Measurements from ENCODE around the gene PRKAR2B.

Gene PRKAR2B

GRCh38 chr7:107070710-107071109, 26.2 kb downstream of the PRKAR2B start:
- Histone ChIP-seq H3K36me3 (replicated peaks; ENCODE audit: low read depth, low read length) (no peaks in the 10 kb centered on the region), H3K4me2 (ENCODE audit: low read length) (no peak overlapping the region), H3K9me3 (ENCODE audit: insufficient read depth, low read length) (no peaks in the 10 kb centered on the region), H4K20me1 (ENCODE audit: insufficient read depth, low read length) (no peaks in the 10 kb centered on the region), H3K27ac (ENCODE audit: low read length) (no peak overlapping the region), H3K9ac (ENCODE audit: low read length) (no peak overlapping the region), H3K79me2 (ENCODE audit: low read length) (peaks cover 4% of the 10 kb centered on the region), H3K27me3 (ENCODE audit: low read depth, low read length) (no peaks in the 10 kb centered on the region), H3K4me1 (ENCODE audit: low read length) (peaks cover 27% of the 10 kb centered on the region), H3K4me3 (ENCODE audit: low read length) (no peak overlapping the region), H2AFZ (ENCODE audit: low read depth, low read length) (no peak overlapping the region)
- TF ChIP-seq CTCF (IDR thresholded peaks at IDR 0.05; ENCODE audit: low read depth, low read length) (no peak), EZH2phosphoT487 (IDR thresholded peaks at IDR 0.05; ENCODE audit: low read depth) (no peak)

- no peak overlapping the region for H2AFZ ChIP-seq (ENCODE audit: low read depth, low read length)
- no peaks in the 10 kb centered on the region for H4K20me1 ChIP-seq (ENCODE audit: insufficient read depth, low read length)
- no peak for TF ChIP-seq EZH2phosphoT487 (IDR thresholded peaks at IDR 0.05; ENCODE audit: low read depth)
- H3K79me2 ChIP-seq (ENCODE audit: low read length), result peaks cover 3% of the 10 kb centered on the region; the same call in 1 of the 2 replicates
- no peaks in the 10 kb centered on the region for H3K27me3 ChIP-seq (ENCODE audit: low read depth, low read length)
- peaks cover 27% of the 10 kb centered on the region for H3K4me1 ChIP-seq (ENCODE audit: low read length)
- no peaks in the 10 kb centered on the region for H3K36me3 ChIP-seq (replicated peaks; ENCODE audit: low read depth, low read length)
- no peak overlapping the region for H3K27ac ChIP-seq (ENCODE audit: low read length)
- H3K4me2 ChIP-seq (ENCODE audit: low read length), result no peak overlapping the region
- no peaks in the 10 kb centered on the region for H3K9me3 ChIP-seq (ENCODE audit: insufficient read depth, low read length)
- no peak overlapping the region for H3K4me3 ChIP-seq (ENCODE audit: low read length)
- no peak overlapping the region for H3K9ac ChIP-seq (ENCODE audit: low read length)
Measured at GRCh38 chr7:107071129-107071528, 26.6 kb downstream of the PRKAR2B start.

- H3K27me3 ChIP-seq (ENCODE audit: low read depth, low read length), result no peaks in the 10 kb centered on the region
- no peaks in the 10 kb centered on the region for H3K36me3 ChIP-seq (replicated peaks; ENCODE audit: low read depth, low read length)
- TF ChIP-seq EZH2phosphoT487 (IDR thresholded peaks at IDR 0.05; ENCODE audit: low read depth) (no peak), CTCF (IDR thresholded peaks at IDR 0.05; ENCODE audit: low read depth, low read length) (no peak)
- no peak overlapping the region for H2AFZ ChIP-seq (ENCODE audit: low read depth, low read length)
- no peak overlapping the region for H3K27ac ChIP-seq (ENCODE audit: low read length)
- H3K9me3 ChIP-seq (ENCODE audit: insufficient read depth, low read length), result no peaks in the 10 kb centered on the region
- peaks cover 3% of the 10 kb centered on the region; the same call in 1 of the 2 replicates for H3K79me2 ChIP-seq (ENCODE audit: low read length)
- no peak overlapping the region for H3K9ac ChIP-seq (ENCODE audit: low read length)
- no peak overlapping the region for H3K4me2 ChIP-seq (ENCODE audit: low read length)
- peaks cover 27% of the 10 kb centered on the region for H3K4me1 ChIP-seq (ENCODE audit: low read length)
- H3K4me3 ChIP-seq (ENCODE audit: low read length), result no peak overlapping the region
- H4K20me1 ChIP-seq (ENCODE audit: insufficient read depth, low read length), result no peaks in the 10 kb centered on the region
Measured at GRCh38 chr7:107072133-107072532, 27.6 kb downstream of the PRKAR2B start.

GRCh38 chr7:107075863-107076574, 31.5 kb downstream of the PRKAR2B start:
- H3K36me3 ChIP-seq (replicated peaks; ENCODE audit: low read depth, low read length), result peaks cover 4% of the 10 kb centered on the region
- H3K9ac ChIP-seq (ENCODE audit: low read length), result no peak overlapping the region
- H3K27ac ChIP-seq (ENCODE audit: low read length), result no peak overlapping the region
- H3K4me3 ChIP-seq (ENCODE audit: low read length), result no peak overlapping the region
- H3K27me3 ChIP-seq (ENCODE audit: low read depth, low read length), result no peaks in the 10 kb centered on the region
- TF ChIP-seq CTCF (IDR thresholded peaks at IDR 0.05; ENCODE audit: low read depth, low read length), result no peak
- no peak for TF ChIP-seq EZH2phosphoT487 (IDR thresholded peaks at IDR 0.05; ENCODE audit: low read depth)
- peaks cover 5% of the 10 kb centered on the region; the same call in 1 of the 2 replicates for H3K4me1 ChIP-seq (ENCODE audit: low read length)
- H4K20me1 ChIP-seq (ENCODE audit: insufficient read depth, low read length), result no peaks in the 10 kb centered on the region
- no peak overlapping the region for H3K4me2 ChIP-seq (ENCODE audit: low read length)
- no peak overlapping the region for H2AFZ ChIP-seq (ENCODE audit: low read depth, low read length)
- H3K9me3 ChIP-seq (ENCODE audit: insufficient read depth, low read length), result no peaks in the 10 kb centered on the region
- no peaks in the 10 kb centered on the region for H3K79me2 ChIP-seq (ENCODE audit: low read length)

Data from OCI-LY3 (cell line).